GM19240 (cell line): Measurements from ENCODE around the gene RIMBP2.

ENCODE experiments used
- DNase-seq: peaks from one replicate; pipeline ENCODE4 v3.0.0; 2011; ENCODE audit warnings: low spot score; ENCODE audit not compliant: insufficient read length

Gene RIMBP2

GRCh38 chr12:130463818-130464670 is 252.1 kb downstream of the RIMBP2 start:
- no peak for DNase-seq

GRCh38 chr12:130463275-130463658 is 252.8 kb downstream of the RIMBP2 start:
- no peak for DNase-seq

- DNase-seq = no peak
These were observed 253.4 kb downstream of the RIMBP2 start for GRCh38 chr12:130462558-130463274.

GRCh38 chr12:130461839-130462557 is 254.1 kb downstream of the RIMBP2 start:
- no peak for DNase-seq

GRCh38 chr12:130461447-130461815 is 254.7 kb downstream of the RIMBP2 start:
- DNase-seq = no peak

GRCh38 chr12:130460611-130461446 is 255.3 kb downstream of the RIMBP2 start:
- no peak for DNase-seq

GRCh38 chr12:130459916-130460315 is 256.2 kb downstream of the RIMBP2 start:
- no peak for DNase-seq

GRCh38 chr12:130458341-130458740 is 257.8 kb downstream of the RIMBP2 start:
- DNase-seq = no peak

- DNase-seq = no peak
These were observed 258.9 kb downstream of the RIMBP2 start for GRCh38 chr12:130457215-130457614.

GRCh38 chr12:130456375-130457199 is 259.5 kb downstream of the RIMBP2 start:
- no peak for DNase-seq

- DNase-seq = no peak
These were observed 260.9 kb downstream of the RIMBP2 start for GRCh38 chr12:130455161-130455560.

GRCh38 chr12:130454296-130454695 is 261.8 kb downstream of the RIMBP2 start:
- no peak for DNase-seq

- DNase-seq = no peak
These were observed 263.6 kb downstream of the RIMBP2 start for GRCh38 chr12:130452546-130452945.

GRCh38 chr12:130451001-130451930 is 264.8 kb downstream of the RIMBP2 start:
- no peak for DNase-seq

- DNase-seq = no peak
These were observed 266.8 kb downstream of the RIMBP2 start for GRCh38 chr12:130449291-130449690.

GRCh38 chr12:130448044-130448821 is 267.9 kb downstream of the RIMBP2 start:
- no peak for DNase-seq

GRCh38 chr12:130447655-130447965 is 268.5 kb downstream of the RIMBP2 start:
- DNase-seq = no peak

GRCh38 chr12:130446846-130447654 is 269.0 kb downstream of the RIMBP2 start:
- no peak for DNase-seq
